Stromal cell of bone marrow (primary cell): ENCODE results near the gene CHRM3.

ENCODE experiments used
- DNase-seq: peaks from one replicate; pipeline ENCODE4 v3.0.0-alpha.2; 2012; ENCODE audit warnings: low read depth

The CHRM3 gene

GRCh38 chr1:239413916-239414315 lies 27.5 kb downstream of the CHRM3 start:
- DNase-seq = no peak

GRCh38 chr1:239417221-239417620 lies 30.9 kb downstream of the CHRM3 start:
- no peak for DNase-seq

GRCh38 chr1:239417986-239418640 lies 31.7 kb downstream of the CHRM3 start:
- DNase-seq = no peak

- DNase-seq = no peak
Observed at GRCh38 chr1:239418681-239419080, 32.3 kb downstream of the CHRM3 start.

GRCh38 chr1:239421811-239422210 lies 35.4 kb downstream of the CHRM3 start:
- no peak for DNase-seq

GRCh38 chr1:239422818-239423217 lies 36.5 kb downstream of the CHRM3 start:
- no peak for DNase-seq

- DNase-seq = no peak
Observed at GRCh38 chr1:239426821-239427475, 40.6 kb downstream of the CHRM3 start.

- no peak for DNase-seq
Observed at GRCh38 chr1:239427712-239428111, 41.3 kb downstream of the CHRM3 start.

- DNase-seq = no peak
Observed at GRCh38 chr1:239428120-239428710, 41.8 kb downstream of the CHRM3 start.

GRCh38 chr1:239429163-239429562 lies 42.8 kb downstream of the CHRM3 start:
- no peak for DNase-seq

GRCh38 chr1:239432255-239432654 lies 45.9 kb downstream of the CHRM3 start:
- no peak for DNase-seq

GRCh38 chr1:239434181-239434580 lies 47.8 kb downstream of the CHRM3 start:
- no peak for DNase-seq
